Neutrophil (primary cell): ENCODE data around the gene USP28.

Experiments used
- H3K27ac ChIP-seq: fragments of 200-600 bp; sonication (generic); 2 replicates; pipeline ENCODE4 v1.5.1; 2016; ENCODE audit warnings: mild to moderate bottlenecking, moderate library complexity
- H3K27me3 ChIP-seq: fragments of 200-600 bp; sonication (generic); 2 replicates; pipeline ENCODE4 v1.6.0; 2016; ENCODE audit warnings: mild to moderate bottlenecking
- H3K36me3 ChIP-seq: fragments of 200-600 bp; sonication (generic); 2 replicates; pipeline ENCODE4 v1.5.1; 2017
- H3K4me1 ChIP-seq, 2 experiments: fragments of 200-600 bp in 1 of 2; sonication (generic) in 1 of 2; 1 replicate in 1 of 2; 2 replicates in 1 of 2; pipeline versions ENCODE4 v1.5.1 to v1.6.1; 2013 to 2016; ENCODE audit warnings: low read depth in 1 of 2, low read length in 1 of 2, mild to moderate bottlenecking in 1 of 2, moderate library complexity in 1 of 2; ENCODE audit not compliant: control insufficient read depth in 1 of 2, insufficient read depth in 1 of 2
- H3K4me3 ChIP-seq, 2 experiments: fragments of 200-600 bp in 1 of 2; sonication (generic) in 1 of 2; 1 replicate in 1 of 2; 2 replicates in 1 of 2; pipeline ENCODE4 v1.5.1; 2013 to 2016; ENCODE audit warnings: low read depth in 1 of 2, low read length in 1 of 2, mild to moderate bottlenecking in 1 of 2, moderate library complexity in 1 of 2
- H3K9me3 ChIP-seq: fragments of 200-600 bp; sonication (generic); 2 replicates; pipeline ENCODE4 v1.5.1; 2016
- TF ChIP-seq, protein P1 (sequence below): fragments of 200-600 bp; sonication (generic); IDR thresholded peaks from 2 replicates; pipeline ENCODE4 v1.5.1; 2016; ENCODE audit warnings: antibody characterized with exemption

USP28 gene

DNA sequence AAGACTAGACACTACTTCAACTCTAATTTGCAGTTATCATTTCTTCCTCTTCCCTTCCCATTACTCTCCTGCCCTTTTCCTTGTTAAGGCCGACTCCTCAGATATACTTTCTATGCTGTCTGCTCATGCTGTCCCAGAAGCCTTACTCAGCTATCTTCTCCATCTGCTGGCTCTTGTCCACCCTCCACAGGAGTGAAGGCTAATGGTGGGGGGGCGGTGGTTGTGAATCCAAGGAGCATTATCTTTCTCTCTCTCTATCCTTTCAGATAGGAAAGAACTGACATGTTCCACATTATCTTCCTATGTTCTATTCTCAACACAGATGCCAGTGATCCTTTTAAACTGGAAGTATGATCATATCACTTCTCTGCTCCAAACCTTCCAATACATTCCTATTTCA is 37.4 kb downstream of the USP28 start:
- Histone ChIP-seq H3K4me3 (no peak overlapping the region), H3K9me3 (no peaks in the 10 kb centered on the region), H3K27ac (no peak overlapping the region), H3K36me3 (peaks cover 11% of the 10 kb centered on the region), H3K27me3 (no peaks in the 10 kb centered on the region), H3K4me1 (no peaks in the 10 kb centered on the region)
- TF ChIP-seq, protein P1, sequence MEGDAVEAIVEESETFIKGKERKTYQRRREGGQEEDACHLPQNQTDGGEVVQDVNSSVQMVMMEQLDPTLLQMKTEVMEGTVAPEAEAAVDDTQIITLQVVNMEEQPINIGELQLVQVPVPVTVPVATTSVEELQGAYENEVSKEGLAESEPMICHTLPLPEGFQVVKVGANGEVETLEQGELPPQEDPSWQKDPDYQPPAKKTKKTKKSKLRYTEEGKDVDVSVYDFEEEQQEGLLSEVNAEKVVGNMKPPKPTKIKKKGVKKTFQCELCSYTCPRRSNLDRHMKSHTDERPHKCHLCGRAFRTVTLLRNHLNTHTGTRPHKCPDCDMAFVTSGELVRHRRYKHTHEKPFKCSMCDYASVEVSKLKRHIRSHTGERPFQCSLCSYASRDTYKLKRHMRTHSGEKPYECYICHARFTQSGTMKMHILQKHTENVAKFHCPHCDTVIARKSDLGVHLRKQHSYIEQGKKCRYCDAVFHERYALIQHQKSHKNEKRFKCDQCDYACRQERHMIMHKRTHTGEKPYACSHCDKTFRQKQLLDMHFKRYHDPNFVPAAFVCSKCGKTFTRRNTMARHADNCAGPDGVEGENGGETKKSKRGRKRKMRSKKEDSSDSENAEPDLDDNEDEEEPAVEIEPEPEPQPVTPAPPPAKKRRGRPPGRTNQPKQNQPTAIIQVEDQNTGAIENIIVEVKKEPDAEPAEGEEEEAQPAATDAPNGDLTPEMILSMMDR: no peak

DNA sequence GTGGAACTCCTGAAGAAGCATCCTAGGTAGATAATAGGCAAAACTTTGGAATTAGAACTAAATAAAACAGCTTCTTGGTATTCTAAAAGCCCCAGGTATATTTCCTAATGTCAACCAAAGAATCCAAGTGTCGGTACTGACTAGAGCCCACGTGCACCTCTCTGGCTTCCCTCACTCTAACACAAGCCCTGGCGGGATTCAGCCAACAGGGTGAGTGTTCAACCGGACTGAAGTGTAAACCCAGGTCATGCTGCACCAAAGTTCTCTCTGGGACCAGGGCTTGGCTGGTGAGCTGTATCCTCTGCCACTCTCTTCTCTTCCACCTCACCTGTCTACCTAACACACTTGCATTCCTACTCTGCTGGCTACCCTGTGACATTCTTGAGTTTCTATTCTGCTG is 40.1 kb downstream of the USP28 start:
- no peak overlapping the region for H3K27ac ChIP-seq
- no peak overlapping the region for H3K4me3 ChIP-seq
- peaks cover 11% of the 10 kb centered on the region for H3K36me3 ChIP-seq
- no peaks in the 10 kb centered on the region for H3K27me3 ChIP-seq
- TF ChIP-seq, protein P1: no peak
- H3K4me1 ChIP-seq: no peaks in the 10 kb centered on the region
- no peaks in the 10 kb centered on the region for H3K9me3 ChIP-seq

DNA sequence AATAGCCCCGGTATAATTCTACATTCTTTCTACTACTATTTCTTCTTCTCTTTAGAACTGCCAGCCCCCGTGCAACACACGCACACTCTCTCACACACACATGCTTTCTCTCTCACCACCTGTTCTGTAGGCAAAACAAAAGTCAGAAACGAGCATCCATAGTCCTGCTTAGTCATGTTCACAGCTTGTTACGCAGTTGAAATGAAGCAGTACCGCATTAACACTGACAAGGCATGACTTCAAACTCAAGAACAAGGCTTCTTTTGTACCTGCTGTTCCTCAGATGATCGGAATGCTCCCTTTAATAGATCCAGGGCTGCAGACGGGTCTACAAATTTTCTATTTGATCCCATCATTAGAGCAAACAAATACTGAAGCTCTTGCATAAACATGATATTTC is 42.2 kb downstream of the USP28 start:
- Histone ChIP-seq H3K4me1 (no peaks in the 10 kb centered on the region), H3K27me3 (no peaks in the 10 kb centered on the region), H3K36me3 (peaks cover 4% of the 10 kb centered on the region), H3K4me3 (no peak overlapping the region), H3K9me3 (no peaks in the 10 kb centered on the region), H3K27ac (no peak overlapping the region)
- TF ChIP-seq, protein P1: no peak

DNA sequence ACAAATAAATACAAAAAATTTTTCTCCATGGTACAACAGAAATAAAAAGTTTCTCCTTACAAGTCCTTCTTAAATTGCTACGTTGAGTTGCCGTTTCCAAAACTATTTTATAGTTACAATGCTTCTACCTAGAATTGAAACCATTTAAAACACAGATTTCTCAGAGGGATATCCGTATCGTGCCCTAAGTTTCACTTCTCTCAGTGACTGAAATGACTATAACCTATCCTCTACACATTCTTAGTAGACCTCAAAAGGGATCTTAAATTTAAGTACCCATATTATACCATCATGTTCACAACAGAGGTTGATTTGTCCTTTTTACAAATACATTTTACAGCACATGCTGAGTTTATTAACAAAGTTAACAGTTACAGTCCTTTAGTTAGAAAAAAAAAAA is 44.1 kb downstream of the USP28 start:
- H3K9me3 ChIP-seq: no peaks in the 10 kb centered on the region
- H3K4me1 ChIP-seq: no peaks in the 10 kb centered on the region
- TF ChIP-seq, protein P1: no peak
- H3K36me3 ChIP-seq: peaks cover 4% of the 10 kb centered on the region
- H3K27me3 ChIP-seq: no peaks in the 10 kb centered on the region
- no peak overlapping the region for H3K27ac ChIP-seq
- H3K4me3 ChIP-seq: no peak overlapping the region

DNA sequence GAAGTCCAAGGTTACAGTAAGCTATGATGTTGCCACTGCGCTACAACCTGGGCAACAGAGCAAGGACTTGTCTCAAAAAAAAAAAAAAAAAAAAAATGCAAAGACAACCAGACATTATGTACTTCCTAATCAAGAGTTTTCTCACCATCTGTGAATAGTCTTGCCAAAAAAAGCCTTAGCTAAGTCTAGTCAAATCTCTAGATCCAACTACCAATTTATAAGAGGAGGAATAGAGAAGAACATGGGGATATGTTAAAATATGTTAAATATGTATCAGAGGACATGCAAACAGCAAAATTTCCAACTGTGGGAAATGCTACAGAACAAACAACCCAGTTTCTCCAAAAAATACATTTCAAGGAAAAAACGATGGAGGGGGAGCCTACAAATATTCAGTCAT is 45.6 kb downstream of the USP28 start:
- H3K27ac ChIP-seq: no peak overlapping the region
- H3K36me3 ChIP-seq: no peaks in the 10 kb centered on the region
- no peak overlapping the region for H3K4me3 ChIP-seq
- H3K4me1 ChIP-seq: no peaks in the 10 kb centered on the region
- TF ChIP-seq, protein P1: no peak
- H3K27me3 ChIP-seq: no peaks in the 10 kb centered on the region
- no peaks in the 10 kb centered on the region for H3K9me3 ChIP-seq

DNA sequence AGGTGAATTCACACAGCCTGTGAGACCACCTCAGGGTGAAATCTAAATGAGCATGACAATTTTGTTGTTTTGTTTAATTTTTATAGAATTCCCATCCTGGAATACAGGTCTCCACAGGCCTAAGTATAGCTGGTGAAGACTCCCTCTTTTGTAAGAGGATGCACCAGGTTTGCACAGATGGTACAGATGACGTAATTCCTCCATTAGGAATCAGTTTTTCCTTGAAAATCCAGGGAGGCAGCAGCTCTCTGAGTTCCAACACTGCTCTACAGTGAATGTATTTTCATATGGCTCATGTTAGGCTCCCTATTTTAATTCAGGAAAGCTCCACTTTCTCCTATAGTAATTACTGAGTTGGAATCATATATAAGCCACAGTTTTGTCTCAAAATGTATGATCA is 47.2 kb downstream of the USP28 start:
- H3K4me1 ChIP-seq: no peaks in the 10 kb centered on the region
- H3K4me3 ChIP-seq: no peak overlapping the region
- no peaks in the 10 kb centered on the region for H3K27me3 ChIP-seq
- no peaks in the 10 kb centered on the region for H3K9me3 ChIP-seq
- H3K27ac ChIP-seq: no peak overlapping the region
- TF ChIP-seq, protein P1: no peak
- H3K36me3 ChIP-seq: no peaks in the 10 kb centered on the region
